HCT116 (cell line): ENCODE measurements around the gene FAM234B. TPM values are rescaled to one million over a fixed set of nuclear protein-coding genes. Genes with fewer than 3 reads are reported as not detected.

Source experiments
- ATAC-seq: fragments of 200-7000 bp; cut with Tn5 transposase; 2 replicates; pipeline ENCODE4 v1.9.1; 2020; ENCODE audit warnings: mild to moderate bottlenecking, moderate library complexity
- BruUV-seq: library from RNA; stranded (reverse); fragments of 400-500 nt; replicated peaks from 2 replicates; lab custom pipeline; 2021; lab: Mats Ljungman, UMichigan
- CTCF ChIA-PET: fragments of 300-600 bp; sonication (Branson Sonifier 250); formaldehyde crosslinking; loops from one replicate; lab custom pipeline; 2021; ENCODE audit warnings: antibody characterized with exemption; lab: Charles Lee
- POLR2A ChIA-PET: fragments of 300-600, 350-600 bp; sonication (Branson Sonifier 250); formaldehyde crosslinking; loops from one replicate; lab custom pipeline; 2021; ENCODE audit warnings: antibody characterized with exemption; lab: Charles Lee
- RAD21 ChIA-PET, 2 experiments: fragments of 300-600 bp; sonication (Branson Sonifier 250); formaldehyde crosslinking; loops; one replicate each; lab custom pipeline; 2023; ENCODE audit warnings: low total read pairs in 2 of 2; ENCODE audit not compliant: uncharacterized antibody in 2 of 2, unreplicated experiment in 2 of 2, low non-redundant PET in 1 of 2; lab: Charles Lee
- DNase-seq: peaks from one replicate; pipeline ENCODE4 v3.0.0-alpha.2; 2010; ENCODE audit warnings: low read depth, low spot score
- H2AFZ ChIP-seq: fragments of 200-600 bp; shearing (Covaris generic), sonication (generic); 2 replicates; pipeline ENCODE4 v1.6.1; 2017; ENCODE audit warnings: low read depth, mixed run types, mixed read lengths, antibody characterized with exemption, low read length; ENCODE audit not compliant: poor library complexity, severe bottlenecking
- H3K27ac ChIP-seq: 2 replicates; pipeline ENCODE4 v1.5.1; 2012; ENCODE audit warnings: low read depth, low read length
- H3K27me3 ChIP-seq: fragments of 200-600 bp; sonication (generic); 2 replicates; pipeline ENCODE4 v1.6.1; 2016; ENCODE audit warnings: mixed run types, low read length, mixed read lengths; ENCODE audit not compliant: insufficient read depth
- H3K36me3 ChIP-seq, 2 experiments: fragments of 200-500 bp in 1 of 2; fragments of 200-600 bp in 1 of 2; sonication (Bioruptor generic) in 1 of 2; sonication (generic) in 1 of 2; 2 replicates each; pipeline versions ENCODE4 v1.5.1 to v1.6.1; 2014 to 2016; ENCODE audit warnings: low read length in 2 of 2, inconsistent platforms in 1 of 2, mixed read lengths in 1 of 2, mixed run types in 1 of 2; ENCODE audit not compliant: insufficient read depth in 2 of 2, control insufficient read depth in 1 of 2
- H3K4me1 ChIP-seq, 2 experiments: fragments of 200-600 bp in 1 of 2; sonication (generic) in 1 of 2; 2 replicates each; pipeline versions ENCODE4 v1.5.1 to v1.6.1; 2012 to 2017; ENCODE audit warnings: low read length in 2 of 2, inconsistent platforms in 1 of 2, mild to moderate bottlenecking in 1 of 2, mixed read lengths in 1 of 2, mixed run types in 1 of 2, moderate library complexity in 1 of 2; ENCODE audit not compliant: insufficient read depth in 2 of 2, control insufficient read depth in 1 of 2
- H3K4me2 ChIP-seq: fragments of 200-600 bp; sonication (generic); 2 replicates; pipeline ENCODE4 v1.6.1; 2017; ENCODE audit warnings: mixed run types, low read length, mixed read lengths
- H3K4me3 ChIP-seq, 2 experiments: fragments of 200-600 bp in 1 of 2; sonication (generic) in 1 of 2; replicated peaks in 1 of 2; 2 replicates each; pipeline ENCODE4 v1.5.1; 2011 to 2016; ENCODE audit warnings: low read length in 2 of 2, control low read depth in 1 of 2, low read depth in 1 of 2, mild to moderate bottlenecking in 1 of 2, mixed read lengths in 1 of 2, mixed run types in 1 of 2
- H3K79me2 ChIP-seq: fragments of 200-600 bp; sonication (generic); 2 replicates; pipeline ENCODE4 v1.6.1; 2017; ENCODE audit warnings: mild to moderate bottlenecking, mixed run types, low read length, moderate library complexity, mixed read lengths; ENCODE audit not compliant: insufficient read depth
- H3K9ac ChIP-seq: fragments of 200-600 bp; sonication (generic); 2 replicates; pipeline ENCODE4 v1.6.1; 2016; ENCODE audit warnings: low read length, mixed read lengths
- H3K9me2 ChIP-seq: fragments of 200-600 bp; sonication (generic), shearing (Covaris generic); 2 replicates; pipeline ENCODE4 v1.6.1; 2017; ENCODE audit warnings: mixed run types, mild to moderate bottlenecking, moderate library complexity; ENCODE audit not compliant: insufficient read depth
- H3K9me3 ChIP-seq, 2 experiments: fragments of 200-500 bp in 1 of 2; fragments of 200-600 bp in 1 of 2; sonication (Bioruptor generic) in 1 of 2; sonication (generic) in 1 of 2; 2 replicates each; pipeline ENCODE4 v1.6.1; 2014 to 2017; ENCODE audit warnings: low read length in 2 of 2, mixed read lengths in 2 of 2, inconsistent platforms in 1 of 2, low read depth in 1 of 2, mild to moderate bottlenecking in 1 of 2, mixed run types in 1 of 2, moderate library complexity in 1 of 2; ENCODE audit not compliant: control insufficient read depth in 1 of 2, insufficient read depth in 1 of 2
- H4K20me1 ChIP-seq: fragments of 200-600 bp; sonication (generic), shearing (Covaris generic); 2 replicates; pipeline ENCODE4 v1.6.1; 2017; ENCODE audit warnings: mixed run types, mild to moderate bottlenecking, moderate library complexity; ENCODE audit not compliant: insufficient read depth
- CBX3 ChIP-seq: IDR thresholded peaks from 2 replicates; pipeline ENCODE4 v1.6.1; 2012; ENCODE audit warnings: low read depth
- CEBPB ChIP-seq: IDR thresholded peaks from 2 replicates; pipeline ENCODE4 v1.6.1; 2012; ENCODE audit warnings: low read depth
- EGR1 ChIP-seq: IDR thresholded peaks from 2 replicates; pipeline ENCODE4 v1.6.1; 2012; ENCODE audit warnings: low read depth
- ELF1 ChIP-seq: IDR thresholded peaks from 2 replicates; pipeline ENCODE4 v1.6.1; 2012; ENCODE audit warnings: low read depth, borderline replicate concordance
- EZH2 ChIP-seq: fragments of 200-600 bp; sonication (generic); IDR thresholded peaks from 2 replicates; pipeline ENCODE4 v1.6.1; 2017; ENCODE audit warnings: antibody characterized with exemption, mixed run types
- EZH2phosphoT487 ChIP-seq: fragments of 200-600 bp; IDR thresholded peaks from 2 replicates; pipeline ENCODE4 v1.6.1; 2018; ENCODE audit warnings: antibody characterized with exemption, borderline replicate concordance
- POLR2A ChIP-seq: IDR thresholded peaks from 2 replicates; pipeline ENCODE4 v1.7.0; 2011; ENCODE audit warnings: borderline replicate concordance; ENCODE audit not compliant: insufficient read depth, insufficient read length; ENCODE audit errors: extremely low read depth
- SIN3A ChIP-seq: IDR thresholded peaks from 2 replicates; pipeline ENCODE4 v1.6.1; 2012; ENCODE audit warnings: low read depth
- SRF ChIP-seq: IDR thresholded peaks from 2 replicates; pipeline ENCODE4 v1.6.1; 2012; ENCODE audit warnings: low read depth
- YY1 ChIP-seq: IDR thresholded peaks from 2 replicates; pipeline ENCODE4 v1.6.1; 2011; ENCODE audit warnings: low read length, low read depth, moderate library complexity, mild to moderate bottlenecking; ENCODE audit not compliant: insufficient replicate concordance; ENCODE audit errors: extremely low read depth
- ZFX ChIP-seq: fragments of 450-650 bp; IDR thresholded peaks from 2 replicates; pipeline ENCODE4 v1.6.1; 2017
- intact Hi-C: fragments of 100-400 bp; cut with micrococcal nuclease; formaldehyde crosslinking; loops from 2 replicates; pipeline ENCODE4 v1.10.0; 2022
- total RNA-seq: library from RNA; stranded (reverse); gene quantifications from one replicate; pipeline ENCODE4 v1.2.1, GENCODE V29; 2021; ENCODE audit not compliant: unreplicated experiment

Gene FAM234B
- total RNA-seq, 1 experiment from 2014 or later, result 15.9 TPM

DNA sequence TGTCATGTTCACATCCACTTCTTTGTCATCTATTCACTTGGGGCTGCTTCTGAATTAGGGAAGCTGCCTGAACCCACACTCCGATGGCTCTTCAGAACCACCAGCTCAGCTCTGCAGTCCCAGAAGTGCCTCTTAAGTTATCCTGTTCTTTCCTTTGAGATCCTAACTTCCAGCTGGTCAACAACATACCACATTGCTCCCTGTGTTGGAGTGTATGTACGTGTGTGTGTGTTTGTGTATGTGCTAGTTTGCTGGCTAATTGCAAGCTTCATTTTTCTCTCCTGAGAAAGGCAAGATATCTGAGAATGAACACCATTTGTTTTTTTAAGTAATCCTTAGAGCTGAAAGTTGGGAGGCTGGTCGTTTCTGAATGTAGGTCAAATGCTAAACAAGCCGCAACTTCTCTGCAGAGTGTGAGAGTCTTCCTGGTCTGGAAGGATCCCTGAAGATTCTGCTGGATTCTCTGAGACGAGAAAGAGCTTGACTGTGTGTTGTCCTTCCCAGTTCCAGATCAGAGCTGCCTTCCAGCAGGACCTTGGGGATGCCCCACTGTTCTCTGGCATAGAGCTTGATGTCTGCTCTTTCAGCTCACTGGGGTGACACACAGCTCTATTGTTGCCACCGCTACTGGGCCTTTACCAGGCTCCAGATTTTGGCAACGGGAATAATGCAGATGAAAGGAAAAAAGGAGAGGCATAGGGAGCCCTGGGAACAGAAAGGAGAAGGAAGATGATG lies 58.4 kb downstream of the FAM234B start:
- Histone ChIP-seq H3K27ac (peak overlapping the region; percentile 83; the same call in 1 of the 2 replicates), H3K9ac (peak overlapping the region; percentile 83), H3K79me2 (no peaks in the 10 kb centered on the region), H3K4me2 (peak overlapping the region; percentile 88), H3K4me3 (no peak overlapping the region), H3K27me3 (no peaks in the 10 kb centered on the region), H4K20me1 (no peaks in the 10 kb centered on the region), H2AFZ (no peak overlapping the region), H3K9me3 (0 out of 4 replicates have a peak, but pooled peaks cover 0 to under 1% of the 10 kb centered on the region in 2 experiments), H3K4me1 (peaks cover 36 to 59% of the 10 kb centered on the region in 2 experiments), H3K36me3 (no peaks in the 10 kb centered on the region), H3K9me2 (no peaks in the 10 kb centered on the region)
- ATAC-seq (no peak), DNase-seq (no peak)
- POLR2A ChIA-PET, result interaction anchor here (1.7 to 1.9 kb wide), 2 partner anchors 76 to 105 kb away, joined by 3 to 5 read pairs; no protein-coding TSS in a partner anchor
- intact Hi-C loops, result no loop called here
- RAD21 ChIA-PET, result interaction anchor here in 1 of 2 experiments (0.9 to 1.1 kb wide), 2 partner anchors 105 to 109 kb away, joined by 3 read pairs; no protein-coding TSS in a partner anchor
- BruUV-seq, result no TSS peak
- TF ChIP-seq SRF, result no peak
- TF ChIP-seq CEBPB, result no peak
- TF ChIP-seq YY1, result no peak
- TF ChIP-seq EZH2phosphoT487, result no peak
- TF ChIP-seq EGR1, result no peak
- TF ChIP-seq SIN3A, result no peak
- no peak for TF ChIP-seq POLR2A
- TF ChIP-seq EZH2, result no peak
- TF ChIP-seq ELF1, result no peak
- TF ChIP-seq ZFX, result no peak
- TF ChIP-seq CBX3, result no peak
- CTCF ChIA-PET, result interaction anchor here (0.8 to 1.2 kb wide), 3 partner anchors 103 to 109 kb away, joined by 3 to 4 read pairs (median 3); no protein-coding TSS in a partner anchor
